ENCODE data around the gene IYD.

IYD gene

DNA sequence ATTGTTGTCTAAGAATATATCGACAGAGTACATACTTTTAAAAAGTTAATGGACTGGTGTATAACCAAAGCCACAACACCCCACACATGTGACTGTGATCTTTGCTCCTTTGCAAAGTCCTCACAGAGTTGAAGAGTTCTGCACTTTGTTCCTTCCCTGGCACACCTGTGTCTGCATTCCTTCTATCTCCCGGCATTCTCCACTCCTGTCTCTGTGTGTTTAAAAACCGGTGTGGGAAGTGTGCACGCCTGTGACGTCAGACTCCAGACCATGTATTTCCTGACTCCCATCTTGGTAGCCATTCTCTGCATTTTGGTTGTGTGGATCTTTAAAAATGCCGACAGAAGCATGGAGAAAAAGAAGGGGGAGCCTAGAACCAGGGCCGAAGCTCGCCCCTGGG lies at the start of gene IYD:
IYD (plus strand) TSS at position 251 of the 400 bp plus-strand sequence; CDS start at position 271, 20 bp downstream.
- no peak for DNase-seq

DNA sequence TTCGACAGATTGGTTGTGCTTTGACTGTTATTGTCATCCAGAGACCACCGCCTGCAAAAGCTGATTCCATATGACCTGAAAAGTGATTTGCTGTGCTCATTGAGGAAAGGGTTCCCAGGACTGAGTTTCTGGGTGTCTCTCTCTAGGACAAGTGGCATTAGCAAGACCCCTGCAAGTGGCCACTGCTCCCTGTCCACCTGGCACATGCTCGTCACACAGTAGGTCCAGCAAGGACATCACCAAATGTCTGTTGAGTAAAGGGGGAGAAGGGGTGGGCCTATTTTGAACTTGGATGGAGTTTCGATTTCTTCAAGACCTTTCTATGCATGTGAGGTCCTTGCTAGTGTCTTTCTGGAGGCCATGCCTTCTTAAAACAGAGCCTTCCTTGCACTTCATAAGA lies 48.9 kb upstream of the IYD start:
- DNase-seq, result no peak

DNA sequence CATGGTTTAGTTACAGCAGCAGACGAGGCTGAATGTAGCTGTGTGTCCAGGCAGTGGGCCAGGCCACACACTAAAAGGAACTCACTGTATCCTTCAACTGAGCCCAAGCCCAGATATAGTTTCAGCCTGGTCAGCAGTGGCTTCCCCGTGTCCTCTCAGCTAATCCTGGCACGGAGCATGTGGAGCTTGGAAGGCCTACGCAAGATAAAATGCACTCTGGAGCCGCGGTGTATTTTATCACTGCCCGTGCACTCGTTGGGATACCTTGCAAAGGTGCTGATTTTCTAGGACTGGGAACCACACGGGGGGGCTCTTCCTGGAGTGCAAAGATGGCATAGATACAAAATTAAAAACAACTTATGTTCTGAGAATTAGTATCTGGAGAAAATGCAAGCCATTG lies 48.4 kb upstream of the IYD start:
- DNase-seq, result no peak

- DNase-seq, result no peak
Observed at GRCh38 chr6:150322466-150322871, 46.3 kb upstream of the IYD start.

DNA sequence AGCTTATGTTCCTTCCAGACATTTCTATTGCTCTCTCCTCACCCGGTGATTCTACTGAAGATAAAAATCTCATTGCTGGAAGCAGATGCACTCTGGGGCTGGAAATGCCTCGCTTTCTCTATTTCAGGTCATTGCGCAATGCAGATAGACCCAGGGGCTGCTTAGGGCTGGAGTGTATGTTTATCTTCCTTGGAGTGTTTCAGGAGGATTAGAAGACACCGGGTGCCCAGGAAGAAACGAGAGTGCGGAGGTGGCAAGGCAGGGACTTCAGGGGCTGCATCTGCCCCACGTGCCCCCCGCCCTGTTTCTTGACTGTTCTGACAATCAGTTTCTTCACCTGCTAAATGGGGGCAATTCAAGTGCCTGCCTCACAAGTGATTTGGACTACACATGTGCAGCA lies 45.6 kb upstream of the IYD start:
- DNase-seq, result no peak

DNA sequence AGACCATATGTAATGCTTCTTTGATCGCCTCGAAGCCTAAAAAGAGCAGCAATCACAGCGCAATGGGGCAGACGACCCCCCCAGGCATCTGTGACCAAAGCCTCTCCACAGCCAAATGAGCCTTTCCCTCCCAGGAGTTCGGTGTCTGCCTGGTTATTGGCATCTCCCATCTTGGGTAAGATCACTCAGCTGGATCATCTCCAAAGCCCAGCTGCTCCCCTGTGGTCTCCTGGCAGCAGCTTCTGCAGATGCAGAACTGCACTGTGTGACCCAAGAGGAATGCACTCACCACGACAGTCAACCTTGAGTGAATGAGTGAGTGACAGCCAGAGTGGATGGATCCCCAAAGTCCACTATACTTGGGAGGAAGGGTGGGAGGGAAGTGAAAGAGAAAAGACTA lies 44.8 kb upstream of the IYD start:
- DNase-seq, result no peak

GRCh38 chr6:150325066-150325772 lies 43.6 kb upstream of the IYD start:
- no peak for DNase-seq

DNA sequence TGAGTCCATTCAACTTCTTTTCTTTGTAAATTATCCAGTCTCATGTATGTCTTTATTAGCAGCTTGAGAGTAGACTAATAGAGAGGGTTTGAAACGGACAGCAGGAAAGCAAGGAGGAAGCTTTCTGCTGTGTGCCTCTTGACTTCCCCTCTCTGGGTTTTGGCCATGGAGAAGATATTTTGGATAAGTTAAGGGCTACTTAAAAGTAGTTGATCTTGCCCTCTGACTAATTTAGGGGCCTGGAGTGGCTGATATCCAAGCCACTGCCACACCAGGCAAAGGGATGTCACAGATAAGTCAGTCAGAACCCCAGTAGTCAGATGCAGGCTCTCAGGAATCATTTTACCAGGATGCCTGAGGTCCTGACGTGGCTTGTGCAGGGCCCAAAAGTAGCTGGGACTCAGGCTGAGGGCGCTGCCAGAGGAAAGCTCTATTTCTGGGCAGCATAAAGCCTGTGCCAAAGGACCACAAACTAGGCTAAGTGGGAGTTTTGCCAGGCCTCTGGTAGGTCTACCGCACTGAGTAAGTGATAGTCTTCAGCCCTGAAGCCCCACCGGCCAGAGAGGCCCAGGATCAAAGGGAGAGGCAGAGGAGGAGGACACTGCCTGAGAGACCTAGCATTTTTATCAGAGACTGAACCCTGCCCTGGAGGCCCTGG lies 41.6 kb upstream of the IYD start:
- DNase-seq, result no peak

GRCh38 chr6:150328744-150329405 lies 39.9 kb upstream of the IYD start:
- DNase-seq, result no peak

GRCh38 chr6:150331344-150331743 lies 37.5 kb upstream of the IYD start:
- no peak for DNase-seq

GRCh38 chr6:150332939-150333584 lies 35.8 kb upstream of the IYD start:
- DNase-seq, result no peak

- DNase-seq, result no peak
Observed at GRCh38 chr6:150333585-150333941, 35.2 kb upstream of the IYD start.

DNA sequence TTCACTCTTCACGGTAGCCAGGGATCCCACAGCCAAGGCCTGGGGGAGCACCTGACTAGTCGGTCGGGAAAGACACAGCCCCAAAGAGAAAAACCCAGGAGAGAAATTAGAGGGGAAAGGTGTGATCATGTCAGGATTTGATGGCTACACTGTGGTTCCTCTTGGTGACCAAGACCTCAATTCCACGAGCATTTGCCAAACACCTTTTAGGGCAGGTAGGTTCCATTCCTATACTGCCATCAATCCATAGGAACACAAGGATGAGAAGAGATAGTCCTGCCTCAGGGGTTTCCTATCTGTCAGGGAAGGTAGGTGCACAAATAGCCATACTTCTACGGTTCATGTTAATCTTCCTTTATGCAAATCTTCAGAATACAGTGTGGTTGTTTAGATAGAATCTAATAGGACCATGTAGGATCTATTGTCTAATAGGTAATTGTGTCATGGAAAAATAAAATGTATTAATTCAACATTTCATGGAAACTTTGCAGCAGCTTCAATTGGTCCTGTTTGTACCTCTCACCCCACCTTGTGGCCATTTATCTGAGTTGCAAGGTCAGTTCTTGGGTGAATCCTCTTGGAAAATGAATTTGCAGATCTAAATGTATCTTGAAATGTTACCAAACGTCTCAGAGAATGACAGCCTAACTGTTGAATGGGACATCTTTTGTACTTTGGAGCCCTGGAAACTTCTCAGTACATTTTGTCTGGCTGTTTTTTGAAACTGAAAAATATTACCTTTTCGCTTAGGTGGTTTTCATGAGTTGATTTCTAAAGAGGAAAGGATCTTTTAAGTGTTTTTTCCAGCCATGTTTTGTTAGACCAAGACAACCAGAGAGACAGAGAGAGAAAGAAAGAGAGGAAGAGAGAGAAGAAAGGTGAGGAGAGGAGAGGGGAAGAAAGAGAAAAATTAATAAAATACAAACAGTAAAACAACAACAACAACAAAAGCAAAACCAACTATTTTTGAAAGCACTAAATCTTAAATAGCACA lies 33.7 kb upstream of the IYD start:
- no peak for DNase-seq

DNA sequence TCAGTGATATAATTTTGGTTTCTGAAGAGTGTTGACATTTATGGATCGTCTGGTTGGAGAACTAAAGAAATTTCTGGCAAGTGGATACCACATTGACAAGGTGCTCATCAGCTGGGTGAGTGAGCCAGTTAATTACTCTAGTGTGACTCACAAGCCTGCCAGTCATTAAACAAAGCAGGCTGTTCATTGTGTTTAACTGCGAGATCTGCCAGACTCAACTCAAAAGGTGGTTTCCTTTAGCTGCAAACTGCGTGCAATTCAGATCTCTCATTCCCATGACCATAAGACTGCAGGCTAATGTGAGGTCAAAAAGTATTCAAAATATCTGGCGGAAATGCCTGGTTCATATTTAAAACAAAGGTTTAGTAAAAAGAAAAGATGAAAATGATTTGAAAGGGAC lies 32.5 kb upstream of the IYD start:
- no peak for DNase-seq

- DNase-seq, result no peak
Observed at GRCh38 chr6:150336708-150337107, 32.1 kb upstream of the IYD start.

DNA sequence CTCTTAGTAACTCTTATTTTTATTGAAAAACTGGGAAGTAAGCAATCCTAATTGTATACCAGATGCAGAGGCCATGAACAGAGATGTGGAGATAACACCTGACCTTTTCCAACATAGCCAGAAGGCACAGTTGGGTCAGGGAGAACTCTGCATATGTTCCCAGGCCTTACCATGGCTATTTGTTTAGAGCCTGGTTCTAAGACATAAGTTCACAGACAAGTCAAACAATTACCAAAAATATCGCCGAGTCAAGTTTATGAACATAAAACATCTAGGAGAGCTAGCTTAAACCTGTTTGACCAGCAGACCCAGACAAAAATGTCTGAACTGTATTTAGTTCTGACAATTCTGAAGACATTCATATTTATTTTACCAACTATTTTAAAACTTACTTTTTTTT lies 26.7 kb upstream of the IYD start:
- DNase-seq, result no peak

DNA sequence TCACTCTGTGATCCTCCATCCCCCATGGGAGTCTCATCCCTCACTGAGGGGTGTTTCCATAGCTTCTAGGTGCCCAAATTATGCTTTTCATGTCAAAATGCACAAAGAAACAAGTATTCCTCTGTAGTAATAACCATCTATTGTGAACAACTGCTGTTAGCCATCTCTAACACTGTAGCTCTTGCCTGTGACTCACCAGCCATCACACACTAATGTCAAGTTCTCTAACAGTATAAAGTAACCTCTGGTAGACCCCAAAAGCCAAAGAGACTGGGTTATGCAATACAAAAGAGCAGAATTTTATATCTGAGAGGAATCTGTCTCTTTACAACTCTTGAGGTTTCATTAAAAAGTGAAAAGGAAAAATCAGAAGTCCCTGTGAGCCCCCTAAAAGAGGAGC lies 25.4 kb upstream of the IYD start:
- DNase-seq, result no peak

DNA sequence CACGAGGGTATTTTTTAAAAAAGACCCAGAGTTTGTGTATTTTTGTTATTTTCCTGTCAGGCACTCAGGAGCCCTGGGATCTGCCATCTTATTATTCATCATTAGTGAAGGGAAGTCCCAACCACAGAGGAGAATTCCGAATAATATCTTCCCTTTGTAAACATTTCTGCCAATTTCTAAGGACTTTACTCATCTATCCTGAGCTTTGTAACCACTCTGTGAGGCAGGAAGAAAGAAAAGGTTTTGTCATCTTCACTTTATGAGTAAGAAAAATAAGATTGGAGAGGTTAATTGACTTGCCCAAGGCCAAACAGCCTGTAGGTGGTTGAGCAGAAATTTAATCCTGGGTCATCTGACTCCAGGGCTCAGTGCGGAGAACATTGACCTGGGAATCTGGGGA lies 23.0 kb upstream of the IYD start:
- DNase-seq, result no peak

DNA sequence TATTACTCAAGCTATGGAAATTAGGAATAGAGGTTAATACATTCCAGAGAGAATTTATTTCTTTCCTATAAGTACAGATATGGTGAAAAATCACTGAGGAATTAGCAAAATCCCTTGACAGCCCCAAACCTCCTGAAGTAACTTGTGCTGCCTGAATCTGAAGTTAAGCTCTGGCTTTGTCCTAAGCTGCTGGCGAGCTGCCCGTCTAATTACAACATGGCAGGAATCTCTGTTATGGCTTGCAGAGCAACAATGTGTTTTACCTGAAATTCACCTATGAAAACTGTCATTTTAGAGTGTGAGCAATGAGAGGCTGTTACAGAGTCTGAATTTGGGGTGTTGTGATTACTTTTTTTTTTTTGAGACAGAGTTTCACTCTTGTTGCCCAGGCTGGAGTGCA lies 22.5 kb upstream of the IYD start:
- DNase-seq, result no peak

DNA sequence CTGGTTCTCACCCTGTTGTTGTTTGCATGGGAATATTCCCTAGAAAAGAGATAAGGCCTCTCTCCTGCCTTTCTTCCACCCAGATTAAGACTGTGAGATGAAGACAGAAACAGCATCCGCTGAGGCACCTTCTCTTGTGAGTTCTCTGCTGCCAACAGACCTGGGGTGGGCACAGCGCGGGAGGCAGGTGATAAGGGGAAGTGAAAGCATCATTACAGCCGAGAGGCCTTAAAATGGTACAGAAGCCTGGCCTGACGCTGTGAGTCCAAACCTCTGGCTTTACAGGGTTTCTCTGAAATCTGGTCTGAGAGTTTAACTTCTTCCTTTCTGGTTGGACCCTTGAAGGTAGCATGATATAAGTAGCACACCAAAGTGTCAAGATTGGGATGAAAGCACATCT lies 21.0 kb upstream of the IYD start:
- no peak for DNase-seq

- no peak for DNase-seq
Observed at GRCh38 chr6:150349546-150349945, 19.3 kb upstream of the IYD start.

Measured in NCI-H1930 (cell line).